HEK293 (cell line): ENCODE results near the gene IL1RAPL1.

Source experiments
- CTCF ChIA-PET: fragments of 350-600 bp; formaldehyde crosslinking; extraction: SDS; loops from one replicate; lab custom pipeline; 2021; ENCODE audit warnings: antibody characterized with exemption; lab: Yijun Ruan, JAX
- POLR2A ChIA-PET: fragments of 300-600 bp; formaldehyde crosslinking; extraction: SDS; loops from one replicate; lab custom pipeline; 2020; ENCODE audit warnings: antibody characterized with exemption, inconsistent platforms; lab: Yijun Ruan, JAX
- H3K27ac ChIP-seq: fragments of 200-500 bp; sonication (Bioruptor generic); 2 replicates; pipeline ENCODE4 v1.5.1; 2014; ENCODE audit warnings: low read depth, low read length, control low read depth, inconsistent platforms; ENCODE audit errors: extremely low read depth
- H3K36me3 ChIP-seq, 2 experiments: fragments of 200-500 bp in 1 of 2; sonication (Bioruptor generic) in 1 of 2; 1 replicate in 1 of 2; 2 replicates in 1 of 2; pipeline ENCODE4 v1.5.1; 2014 to 2017; ENCODE audit warnings: inconsistent platforms in 2 of 2, low read length in 2 of 2; ENCODE audit not compliant: control insufficient read depth in 2 of 2, insufficient read depth in 1 of 2
- H3K4me1 ChIP-seq: fragments of 200-500 bp; sonication (Bioruptor generic); 2 replicates; pipeline ENCODE4 v1.5.1; 2014; ENCODE audit warnings: mild to moderate bottlenecking, low read length, inconsistent platforms; ENCODE audit not compliant: control insufficient read depth, insufficient read depth
- H3K4me3 ChIP-seq: 2 replicates; pipeline ENCODE4 v1.5.1; 2011; ENCODE audit warnings: low read depth, mild to moderate bottlenecking, control low read depth, low read length, moderate library complexity
- H3K9me3 ChIP-seq: fragments of 200-500 bp; sonication (Bioruptor generic); 2 replicates; pipeline ENCODE4 v1.5.1; 2014; ENCODE audit warnings: low read depth, low read length, inconsistent platforms; ENCODE audit not compliant: control insufficient read depth, insufficient read depth
- ATF2 ChIP-seq: fragments of 450-650 bp; formaldehyde crosslinking; IDR thresholded peaks from 2 replicates; pipeline ENCODE4 v1.5.1; 2016; ENCODE audit warnings: missing biosample characterization, missing genetic modification characterization, low read depth
- GFI1B ChIP-seq: fragments of 450-650 bp; formaldehyde crosslinking; IDR thresholded peaks from 2 replicates; pipeline ENCODE4 v1.5.1; 2016; ENCODE audit warnings: missing biosample characterization, missing genetic modification characterization
- KLF1 ChIP-seq: fragments of 450-650 bp; formaldehyde crosslinking; IDR thresholded peaks from 2 replicates; pipeline ENCODE4 v1.5.1; 2016; ENCODE audit warnings: missing biosample characterization, missing genetic modification characterization
- OVOL3 ChIP-seq: fragments of 450-650 bp; formaldehyde crosslinking; IDR thresholded peaks from 2 replicates; pipeline ENCODE4 v1.5.1; 2016; ENCODE audit warnings: missing biosample characterization, missing genetic modification characterization
- SCRT2 ChIP-seq: fragments of 450-650 bp; formaldehyde crosslinking; IDR thresholded peaks from 2 replicates; pipeline ENCODE4 v1.5.1; 2016; ENCODE audit warnings: missing biosample characterization, missing genetic modification characterization
- TCF7L2 ChIP-seq: IDR thresholded peaks from 2 replicates; pipeline ENCODE4 v1.6.1; 2011; ENCODE audit warnings: low read depth, mild to moderate bottlenecking, inconsistent platforms, low read length, moderate library complexity, borderline replicate concordance
- ZBTB17 ChIP-seq: fragments of 450-650 bp; formaldehyde crosslinking; IDR thresholded peaks from 2 replicates; pipeline ENCODE4 v1.5.1; 2016; ENCODE audit warnings: missing biosample characterization, missing genetic modification characterization
- ZBTB21 ChIP-seq: fragments of 450-650 bp; formaldehyde crosslinking; IDR thresholded peaks from 2 replicates; pipeline ENCODE4 v1.5.1; 2017; ENCODE audit warnings: missing biosample characterization, missing genetic modification characterization
- ZNF138 ChIP-seq: fragments of 450-650 bp; formaldehyde crosslinking; IDR thresholded peaks from 2 replicates; pipeline ENCODE4 v1.5.1; 2016; ENCODE audit warnings: missing biosample characterization, missing genetic modification characterization, borderline replicate concordance
- ZNF146 ChIP-seq: fragments of 450-650 bp; formaldehyde crosslinking; IDR thresholded peaks from 2 replicates; pipeline ENCODE4 v1.5.1; 2016; ENCODE audit warnings: missing biosample characterization, missing genetic modification characterization
- ZNF148 ChIP-seq: fragments of 450-650 bp; formaldehyde crosslinking; IDR thresholded peaks from 2 replicates; pipeline ENCODE4 v1.5.0; 2017; ENCODE audit warnings: missing biosample characterization, missing genetic modification characterization, borderline replicate concordance
- ZNF169 ChIP-seq: fragments of 450-650 bp; formaldehyde crosslinking; IDR thresholded peaks from 2 replicates; pipeline ENCODE4 v1.5.1; 2016; ENCODE audit warnings: missing biosample characterization, missing genetic modification characterization
- ZNF184 ChIP-seq: fragments of 450-650 bp; IDR thresholded peaks from 2 replicates; pipeline ENCODE4 v1.5.1; 2018; ENCODE audit warnings: missing biosample characterization, mild to moderate bottlenecking, missing genetic modification characterization
- ZNF19 ChIP-seq: fragments of 450-650 bp; formaldehyde crosslinking; IDR thresholded peaks from 2 replicates; pipeline ENCODE4; 2016; ENCODE audit warnings: missing biosample characterization, missing genetic modification characterization, low read depth
- ZNF2 ChIP-seq: fragments of 450-650 bp; formaldehyde crosslinking; IDR thresholded peaks from 2 replicates; pipeline ENCODE4 v1.5.1; 2016; ENCODE audit warnings: missing biosample characterization, missing genetic modification characterization
- ZNF202 ChIP-seq: fragments of 450-650 bp; formaldehyde crosslinking; IDR thresholded peaks from 2 replicates; pipeline ENCODE4 v1.5.1; 2016; ENCODE audit warnings: missing biosample characterization, missing genetic modification characterization, borderline replicate concordance
- ZNF221 ChIP-seq: fragments of 450-650 bp; formaldehyde crosslinking; IDR thresholded peaks from 2 replicates; pipeline ENCODE4 v1.5.1; 2017; ENCODE audit warnings: missing biosample characterization, missing genetic modification characterization, borderline replicate concordance
- ZNF324 ChIP-seq: fragments of 450-650 bp; formaldehyde crosslinking; IDR thresholded peaks from 2 replicates; pipeline ENCODE4 v1.5.1; 2016; ENCODE audit warnings: missing biosample characterization, missing genetic modification characterization
- ZNF391 ChIP-seq: fragments of 450-650 bp; formaldehyde crosslinking; IDR thresholded peaks from 2 replicates; pipeline ENCODE4 v1.5.1; 2016; ENCODE audit warnings: low read depth, missing biosample characterization, missing genetic modification characterization, borderline replicate concordance
- ZNF473 ChIP-seq: fragments of 450-650 bp; formaldehyde crosslinking; IDR thresholded peaks from 2 replicates; pipeline ENCODE4 v1.5.1; 2017; ENCODE audit warnings: missing biosample characterization, missing genetic modification characterization
- ZNF518A ChIP-seq: fragments of 450-650 bp; formaldehyde crosslinking; conservative IDR thresholded peaks from 2 replicates; pipeline ENCODE4 v1.5.1; 2016; ENCODE audit warnings: low read depth, missing biosample characterization, missing genetic modification characterization
- ZNF555 ChIP-seq: fragments of 450-650 bp; formaldehyde crosslinking; conservative IDR thresholded peaks from 2 replicates; pipeline ENCODE4 v1.5.1; 2017; ENCODE audit warnings: missing biosample characterization, mild to moderate bottlenecking, missing genetic modification characterization, inconsistent platforms
- ZNF610 ChIP-seq: fragments of 450-650 bp; formaldehyde crosslinking; IDR thresholded peaks from 2 replicates; pipeline ENCODE4 v1.5.1; 2016; ENCODE audit warnings: missing biosample characterization, missing genetic modification characterization, borderline replicate concordance
- ZNF629 ChIP-seq: fragments of 450-650 bp; formaldehyde crosslinking; IDR thresholded peaks from 2 replicates; pipeline ENCODE4 v1.5.1; 2017; ENCODE audit warnings: missing biosample characterization, missing genetic modification characterization
- ZNF664 ChIP-seq: fragments of 450-650 bp; formaldehyde crosslinking; IDR thresholded peaks from 2 replicates; pipeline ENCODE4 v1.5.1; 2016; ENCODE audit warnings: missing biosample characterization, missing genetic modification characterization
- ZNF707 ChIP-seq: fragments of 450-650 bp; formaldehyde crosslinking; IDR thresholded peaks from 2 replicates; pipeline ENCODE4 v1.5.1; 2016; ENCODE audit warnings: missing biosample characterization, missing genetic modification characterization
- ZNF747 ChIP-seq: fragments of 450-650 bp; formaldehyde crosslinking; IDR thresholded peaks from 2 replicates; pipeline ENCODE4 v1.5.1; 2016; ENCODE audit warnings: missing biosample characterization, missing genetic modification characterization
- ZNF791 ChIP-seq: fragments of 450-650 bp; formaldehyde crosslinking; IDR thresholded peaks from 2 replicates; pipeline ENCODE4 v1.5.1; 2016; ENCODE audit warnings: missing biosample characterization, missing genetic modification characterization
- ZSCAN16 ChIP-seq: fragments of 450-650 bp; formaldehyde crosslinking; IDR thresholded peaks from 2 replicates; pipeline ENCODE4 v1.5.1; 2016; ENCODE audit warnings: missing biosample characterization, missing genetic modification characterization

Gene IL1RAPL1

GRCh38 chrX:29107231-29107630 lies 520.0 kb downstream of the IL1RAPL1 start (continued):
- TF ChIP-seq ZNF148 (tag by site-specific recombination): no peak
- TF ChIP-seq ZNF664: no peak
- TF ChIP-seq GFI1B (tag by site-specific recombination): no peak
- no peak for TF ChIP-seq ZNF391 (tag by site-specific recombination)
- no peak for TF ChIP-seq ZNF184 (tag by site-specific recombination)

- CTCF ChIA-PET: no interaction called here
- H3K36me3 ChIP-seq: no peaks in the 10 kb centered on the region
- TF ChIP-seq ZNF610 (no peak), ZNF324 (tag by site-specific recombination) (no peak), KLF1 (no peak), SCRT2 (tag by site-specific recombination) (no peak), ZNF2 (no peak), ZNF221 (tag by site-specific recombination) (no peak), ZNF202 (tag by site-specific recombination) (no peak), ZNF629 (tag by site-specific recombination) (no peak), TCF7L2 (no peak), ZNF146 (tag by site-specific recombination) (no peak), ATF2 (tag by site-specific recombination) (no peak)
- POLR2A ChIA-PET: no interaction called here
- no peak overlapping the region for H3K4me3 ChIP-seq
- H3K4me1 ChIP-seq: no peaks in the 10 kb centered on the region
- H3K27ac ChIP-seq: no peak overlapping the region
- no peaks in the 10 kb centered on the region for H3K9me3 ChIP-seq
These were observed 522.8 kb downstream of the IL1RAPL1 start for GRCh38 chrX:29110041-29110440.

GRCh38 chrX:29113221-29113620 lies 526.0 kb downstream of the IL1RAPL1 start:
- Histone ChIP-seq H3K9me3 (no peaks in the 10 kb centered on the region), H3K36me3 (no peaks in the 10 kb centered on the region), H3K4me1 (no peaks in the 10 kb centered on the region), H3K4me3 (no peak overlapping the region), H3K27ac (no peak overlapping the region)
- ChIA-PET CTCF (interaction anchor here (0.5 kb wide), 1 partner anchor 365 kb away, joined by 3 read pairs; no protein-coding TSS in a partner anchor), POLR2A (no interaction called here)
- TF ChIP-seq ZNF555 (tag by site-specific recombination) (no peak), ZNF138 (tag by site-specific recombination) (no peak), ZNF473 (no peak), ZNF184 (tag by site-specific recombination) (no peak), ZNF19 (tag by site-specific recombination) (no peak), ZBTB21 (tag by site-specific recombination) (no peak), ZNF169 (no peak), ZBTB17 (no peak), ZNF791 (no peak), ZNF707 (no peak), ZNF518A (no peak), ZNF747 (tag by site-specific recombination) (no peak), OVOL3 (tag by site-specific recombination) (no peak), ZSCAN16 (tag by site-specific recombination) (no peak)
